CD14-positive monocyte (primary cell): ENCODE measurements around the gene ADI1. TPM values are rescaled to one million over a fixed set of nuclear protein-coding genes. Genes with fewer than 3 reads are reported as not detected.

Experiments used
- DNase-seq, 3 donors: peaks; one replicate each; pipeline ENCODE4 v3.0.0-alpha.2; 2011 to 2022
- H2AFZ ChIP-seq: 2 replicates; pipeline ENCODE4 v1.6.0; 2012; ENCODE audit warnings: mild to moderate bottlenecking, low read depth, low read length, inconsistent platforms; ENCODE audit not compliant: insufficient read depth, poor library complexity, severe bottlenecking
- H3K27ac ChIP-seq, 2 donors: 1 replicate in 1 of 2; 2 replicates in 1 of 2; pipeline ENCODE4 v1.5.1; 2012 to 2013; ENCODE audit warnings: low read length in 2 of 2, control low read depth in 1 of 2, inconsistent platforms in 1 of 2, low read depth in 1 of 2, mild to moderate bottlenecking in 1 of 2
- H3K27me3 ChIP-seq, 2 donors: one replicate each; pipeline versions ENCODE4 v1.6.0 to v1.6.1; 2011 to 2013; ENCODE audit warnings: low read length in 2 of 2; ENCODE audit not compliant: control insufficient read depth in 2 of 2, insufficient read depth in 2 of 2
- H3K36me3 ChIP-seq, 2 donors: replicated peaks in 1 of 2; 1 replicate in 1 of 2; 2 replicates in 1 of 2; pipeline versions ENCODE4 v1.5.1 to v1.6.1; 2012 to 2013; ENCODE audit warnings: low read length in 2 of 2, control low read depth in 1 of 2, inconsistent platforms in 1 of 2, mild to moderate bottlenecking in 1 of 2; ENCODE audit not compliant: insufficient read depth in 2 of 2, control insufficient read depth in 1 of 2
- H3K4me1 ChIP-seq, 2 donors: 1 replicate in 1 of 2; 2 replicates in 1 of 2; pipeline versions ENCODE4 v1.5.1 to v1.6.1; 2012 to 2013; ENCODE audit warnings: low read length in 2 of 2, control low read depth in 1 of 2, inconsistent platforms in 1 of 2, mild to moderate bottlenecking in 1 of 2, moderate library complexity in 1 of 2; ENCODE audit not compliant: insufficient read depth in 2 of 2, control insufficient read depth in 1 of 2
- H3K4me2 ChIP-seq: replicated peaks from 2 replicates; pipeline ENCODE3; 2012; ENCODE audit warnings: low read length, moderate library complexity, mild to moderate bottlenecking; ENCODE audit not compliant: poor library complexity, severe bottlenecking; ENCODE audit errors: extremely low read depth
- H3K4me3 ChIP-seq, 3 experiments: fragments of 200-600 bp in 1 of 3; sonication (generic) in 1 of 3; replicated peaks in 1 of 3; 1 replicate in 2 of 3; 2 replicates in 1 of 3; pipeline ENCODE4 v1.5.1; 2011 to 2013; ENCODE audit warnings: low read length in 3 of 3, mild to moderate bottlenecking in 3 of 3, control low read depth in 2 of 3, low read depth in 2 of 3, inconsistent platforms in 1 of 3, moderate library complexity in 1 of 3
- H3K79me2 ChIP-seq: 2 replicates; pipeline ENCODE4 v1.6.0; 2012; ENCODE audit warnings: mild to moderate bottlenecking, control low read depth, inconsistent platforms, low read length, moderate library complexity; ENCODE audit not compliant: insufficient read depth
- H3K9ac ChIP-seq: 2 replicates; pipeline ENCODE4 v1.6.0; 2017; ENCODE audit warnings: low read length, mild to moderate bottlenecking; ENCODE audit not compliant: insufficient read depth, poor library complexity, severe bottlenecking
- H3K9me3 ChIP-seq, 2 donors: replicated peaks in 1 of 2; 1 replicate in 1 of 2; 2 replicates in 1 of 2; pipeline versions ENCODE4 v1.5.1 to v1.6.1; 2012 to 2013; ENCODE audit warnings: low read length in 2 of 2, control low read depth in 1 of 2; ENCODE audit not compliant: control insufficient read depth in 1 of 2, insufficient read depth in 1 of 2
- H4K20me1 ChIP-seq: 2 replicates; pipeline ENCODE4 v1.6.0; 2012; ENCODE audit warnings: mild to moderate bottlenecking, low read length, control low read depth, moderate library complexity; ENCODE audit not compliant: insufficient read depth
- H3K27ac Mint-ChIP-seq, 7 donors: one replicate each; pipeline ENCODE4 v1.8.0; 2020; ENCODE audit warnings: mild to moderate bottlenecking in 7 of 7, mixed read lengths in 7 of 7, moderate library complexity in 6 of 7, inconsistent platforms in 2 of 7
- H3K27me3 Mint-ChIP-seq, 3 donors: one replicate each; pipeline ENCODE4 v1.8.0; 2021 to 2022; ENCODE audit warnings: low read depth in 3 of 3, mild to moderate bottlenecking in 3 of 3, mixed read lengths in 3 of 3, moderate library complexity in 3 of 3, inconsistent platforms in 1 of 3
- H3K36me3 Mint-ChIP-seq, 2 donors: one replicate each; pipeline ENCODE4 v1.8.0; 2020; ENCODE audit warnings: mixed read lengths in 2 of 2, inconsistent platforms in 1 of 2, mild to moderate bottlenecking in 1 of 2
- H3K4me1 Mint-ChIP-seq: one replicate; pipeline ENCODE4 v1.8.0; 2020; ENCODE audit warnings: mild to moderate bottlenecking, mixed read lengths
- H3K4me3 Mint-ChIP-seq, 2 donors: one replicate each; pipeline ENCODE4 v1.8.0; 2020; ENCODE audit warnings: mild to moderate bottlenecking in 2 of 2, mixed read lengths in 2 of 2, moderate library complexity in 1 of 2
- H3K9me3 Mint-ChIP-seq, 7 donors: one replicate each; pipeline ENCODE4 v1.8.0; 2020 to 2022; ENCODE audit warnings: mixed read lengths in 7 of 7, mild to moderate bottlenecking in 6 of 7, moderate library complexity in 6 of 7, inconsistent platforms in 2 of 7
- CTCF ChIP-seq: fragments of 200-600 bp; IDR thresholded peaks from one replicate; pipeline ENCODE4 v1.8.0; 2022; ENCODE audit warnings: antibody characterized with exemption, mild to moderate bottlenecking
- WGBS: methylation state at CpG from one replicate; pipeline ENCODE4 v1.1.5; 2013; ENCODE audit warnings: missing lambda C conversion rate; ENCODE audit not compliant: insufficient coverage; 5-methylcytosine and 5-hydroxymethylcytosine counted together
- intact Hi-C, 2 donors: fragments of 100-400 bp; cut with micrococcal nuclease; formaldehyde crosslinking; loops; one replicate each; pipeline versions ENCODE4 v1.15.0 to v1.15.1; 2023
- polyA plus RNA-seq, 3 donors: library from polyadenylated mRNA; depleted of rRNA in 1 of 3; unstranded in 2 of 3; stranded (reverse) in 1 of 3; fragments of 300-500 nt in 2 of 3; fragments of >200 nt in 1 of 3; fragmentation: Illumina TruSeq in 2 of 3; gene quantifications; 1 replicate in 2 of 3; 2 replicates in 1 of 3; pipeline ENCODE4 v1.2.3, GENCODE V29; 2012 to 2021

Gene ADI1
- polyA plus RNA-seq, 3 donors: 30.5 to 89.1 (median 79.3) TPM

- intact Hi-C loops: loop anchor here in 1 of 2 donors (5.0 kb wide), 1 partner anchor 34 kb away; the partner anchor contains the start of gene RNASEH1
- H3K4me2 ChIP-seq: no peak overlapping the region
- no peak overlapping the region for H3K4me3 ChIP-seq
- no peak overlapping the region for H3K27ac Mint-ChIP-seq
- H4K20me1 ChIP-seq: no peaks in the 10 kb centered on the region
- H3K36me3 ChIP-seq: no peaks in the 10 kb centered on the region
- no peak for DNase-seq
- peaks cover 11% of the 10 kb centered on the region for H3K79me2 ChIP-seq
- H3K27me3 Mint-ChIP-seq: peaks cover 0 to 1% (median 0%) of the 10 kb centered on the region in 3 donors
- no peak overlapping the region for H3K9ac ChIP-seq
- peaks cover 36% of the 10 kb centered on the region for H3K4me1 Mint-ChIP-seq
- no peaks in the 10 kb centered on the region for H3K9me3 ChIP-seq
- H3K4me1 ChIP-seq: peaks cover 24 to 35% of the 10 kb centered on the region in 2 donors
- no peaks in the 10 kb centered on the region for H3K9me3 Mint-ChIP-seq
- no peak overlapping the region for H3K27ac ChIP-seq
- H2AFZ ChIP-seq: no peak overlapping the region
- 96% methylated on average over 8 of the region's 13 CpGs for WGBS
- H3K27me3 ChIP-seq: no peaks in the 10 kb centered on the region
- TF ChIP-seq CTCF: no peak
- peaks cover 0 to 3% of the 10 kb centered on the region in 2 donors for H3K36me3 Mint-ChIP-seq
- no peak overlapping the region for H3K4me3 Mint-ChIP-seq
Measured at GRCh38 chr2:3522961-3523421, 3.7 kb upstream of the ADI1 start.

- Mint-ChIP-seq H3K36me3 (peaks cover 5 to 18% of the 10 kb centered on the region in 2 donors), H3K4me3 (peak overlapping the region in 1 of 2 donors; percentile 93), H3K27me3 (peaks cover 0 to 1% (median 0%) of the 10 kb centered on the region in 3 donors), H3K4me1 (peaks cover 37% of the 10 kb centered on the region), H3K27ac (peak overlapping the region in 2 of 7 donors; percentile 11 to 88), H3K9me3 (peaks cover 2 to 9% (median 6%) of the 10 kb centered on the region in 7 donors)
- no peak overlapping the region for H3K9ac ChIP-seq
- H3K27me3 ChIP-seq: no peaks in the 10 kb centered on the region
- H4K20me1 ChIP-seq: no peaks in the 10 kb centered on the region
- DNase-seq: no peak
- peaks cover 4 to 8% of the 10 kb centered on the region in 2 donors for H3K9me3 ChIP-seq
- peak overlapping the region in 1 of 2 donors; percentile 87 for H3K27ac ChIP-seq
- WGBS: 92% methylated on average over 6 of the region's 6 CpGs
- H3K4me3 ChIP-seq: peak overlapping the region in 1 of 3 experiments; percentile 94
- intact Hi-C loops: loop anchor here in 1 of 2 donors (5.0 kb wide), 1 partner anchor 37 kb away; the partner anchor contains the start of gene RNASEH1
- H3K4me1 ChIP-seq: peaks cover 24 to 37% of the 10 kb centered on the region in 2 donors
- no peak for TF ChIP-seq CTCF
- H3K36me3 ChIP-seq: no peaks in the 10 kb centered on the region
- no peak overlapping the region for H2AFZ ChIP-seq
- H3K79me2 ChIP-seq: peaks cover 27% of the 10 kb centered on the region
- peak overlapping the region; percentile 94 for H3K4me2 ChIP-seq
Measured at GRCh38 chr2:3520591-3520990, 1.3 kb upstream of the ADI1 start.
